ENCODE data around the gene OLAH. TPM values are rescaled to one million over a fixed set of nuclear protein-coding genes. Genes with fewer than 3 reads are reported as not detected.

The OLAH gene
- total and polyA plus RNA-seq, 4 donors, result 0.25 to 0.42 TPM; not detected in 2

DNA sequence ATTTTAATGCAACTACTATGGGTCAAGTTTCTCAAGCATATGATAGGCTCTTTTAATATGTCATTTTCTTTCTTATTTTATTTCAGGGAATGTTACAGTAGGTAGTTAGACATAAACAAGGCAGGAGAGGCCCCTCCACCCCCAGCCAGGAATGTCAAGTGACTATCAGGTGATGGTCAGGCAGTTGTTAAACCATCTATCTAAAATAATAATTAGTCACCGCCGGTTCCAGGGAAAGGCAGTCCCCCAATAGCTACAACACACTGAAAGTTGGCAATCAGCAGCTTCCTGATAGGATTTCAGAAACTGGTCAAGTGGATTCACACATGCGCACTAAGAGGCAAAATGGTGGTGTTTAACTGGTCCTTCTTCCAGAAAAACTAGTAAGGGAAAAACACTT, 9.3 kb downstream of the OLAH start (continued):
- TF ChIP-seq, protein P1, sequence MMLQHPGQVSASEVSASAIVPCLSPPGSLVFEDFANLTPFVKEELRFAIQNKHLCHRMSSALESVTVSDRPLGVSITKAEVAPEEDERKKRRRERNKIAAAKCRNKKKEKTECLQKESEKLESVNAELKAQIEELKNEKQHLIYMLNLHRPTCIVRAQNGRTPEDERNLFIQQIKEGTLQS (IDR thresholded peaks at IDR 0.05), result no peak
- TF ChIP-seq EGR1 (IDR thresholded peaks at IDR 0.05; ENCODE audit: low read depth in 2 of 2), result no peak

DNA sequence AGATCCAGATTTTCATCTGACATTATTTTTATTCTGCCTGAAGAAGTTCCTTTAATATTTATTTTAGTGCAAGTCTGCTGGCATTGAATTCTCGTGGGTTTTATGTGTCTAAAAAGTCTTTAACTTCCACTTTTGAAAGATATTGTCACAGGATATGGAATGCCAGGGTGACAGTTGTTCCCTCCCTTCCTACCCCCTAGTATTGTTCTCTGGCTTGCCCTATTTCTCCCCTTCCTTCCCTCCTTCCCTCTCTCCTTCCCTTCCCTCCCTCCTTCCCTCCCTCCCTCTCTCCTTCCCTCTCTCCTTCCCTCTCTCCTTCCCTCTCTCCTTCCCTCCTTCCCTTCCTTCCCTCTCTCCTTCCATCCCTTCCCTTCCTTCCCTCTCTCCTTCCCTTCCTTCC, 14.9 kb downstream of the OLAH start:
- TF ChIP-seq, protein P2, sequence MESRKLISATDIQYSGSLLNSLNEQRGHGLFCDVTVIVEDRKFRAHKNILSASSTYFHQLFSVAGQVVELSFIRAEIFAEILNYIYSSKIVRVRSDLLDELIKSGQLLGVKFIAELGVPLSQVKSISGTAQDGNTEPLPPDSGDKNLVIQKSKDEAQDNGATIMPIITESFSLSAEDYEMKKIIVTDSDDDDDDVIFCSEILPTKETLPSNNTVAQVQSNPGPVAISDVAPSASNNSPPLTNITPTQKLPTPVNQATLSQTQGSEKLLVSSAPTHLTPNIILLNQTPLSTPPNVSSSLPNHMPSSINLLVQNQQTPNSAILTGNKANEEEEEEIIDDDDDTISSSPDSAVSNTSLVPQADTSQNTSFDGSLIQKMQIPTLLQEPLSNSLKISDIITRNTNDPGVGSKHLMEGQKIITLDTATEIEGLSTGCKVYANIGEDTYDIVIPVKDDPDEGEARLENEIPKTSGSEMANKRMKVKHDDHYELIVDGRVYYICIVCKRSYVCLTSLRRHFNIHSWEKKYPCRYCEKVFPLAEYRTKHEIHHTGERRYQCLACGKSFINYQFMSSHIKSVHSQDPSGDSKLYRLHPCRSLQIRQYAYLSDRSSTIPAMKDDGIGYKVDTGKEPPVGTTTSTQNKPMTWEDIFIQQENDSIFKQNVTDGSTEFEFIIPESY (IDR thresholded peaks at IDR 0.05), result no peak
- TF ChIP-seq NR2F2 (IDR thresholded peaks at IDR 0.05) (no peak), FOXA1 (IDR thresholded peaks at IDR 0.05) (no peak), JUND (IDR thresholded peaks at IDR 0.05) (no peak), TAF1 (conservative IDR thresholded peaks at IDR 0.05) (no peak), RXRA (IDR thresholded peaks at IDR 0.05) (no peak), EGR1 (IDR thresholded peaks at IDR 0.05; ENCODE audit: low read depth in 2 of 2) (no peak), GABPA (IDR thresholded peaks at IDR 0.05 in 1 of 2, conservative IDR thresholded peaks at IDR 0.05 in 1 of 2) (no peak), HNF4G (IDR thresholded peaks at IDR 0.05) (no peak), RAD21 (IDR thresholded peaks at IDR 0.05) (no peak), YY1 (IDR thresholded peaks at IDR 0.05) (no peak)
- TF ChIP-seq, protein P3, sequence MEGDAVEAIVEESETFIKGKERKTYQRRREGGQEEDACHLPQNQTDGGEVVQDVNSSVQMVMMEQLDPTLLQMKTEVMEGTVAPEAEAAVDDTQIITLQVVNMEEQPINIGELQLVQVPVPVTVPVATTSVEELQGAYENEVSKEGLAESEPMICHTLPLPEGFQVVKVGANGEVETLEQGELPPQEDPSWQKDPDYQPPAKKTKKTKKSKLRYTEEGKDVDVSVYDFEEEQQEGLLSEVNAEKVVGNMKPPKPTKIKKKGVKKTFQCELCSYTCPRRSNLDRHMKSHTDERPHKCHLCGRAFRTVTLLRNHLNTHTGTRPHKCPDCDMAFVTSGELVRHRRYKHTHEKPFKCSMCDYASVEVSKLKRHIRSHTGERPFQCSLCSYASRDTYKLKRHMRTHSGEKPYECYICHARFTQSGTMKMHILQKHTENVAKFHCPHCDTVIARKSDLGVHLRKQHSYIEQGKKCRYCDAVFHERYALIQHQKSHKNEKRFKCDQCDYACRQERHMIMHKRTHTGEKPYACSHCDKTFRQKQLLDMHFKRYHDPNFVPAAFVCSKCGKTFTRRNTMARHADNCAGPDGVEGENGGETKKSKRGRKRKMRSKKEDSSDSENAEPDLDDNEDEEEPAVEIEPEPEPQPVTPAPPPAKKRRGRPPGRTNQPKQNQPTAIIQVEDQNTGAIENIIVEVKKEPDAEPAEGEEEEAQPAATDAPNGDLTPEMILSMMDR (IDR thresholded peaks at IDR 0.05; ENCODE audit: low read depth, low read length, missing input control), result no peak
- TF ChIP-seq, protein P4, sequence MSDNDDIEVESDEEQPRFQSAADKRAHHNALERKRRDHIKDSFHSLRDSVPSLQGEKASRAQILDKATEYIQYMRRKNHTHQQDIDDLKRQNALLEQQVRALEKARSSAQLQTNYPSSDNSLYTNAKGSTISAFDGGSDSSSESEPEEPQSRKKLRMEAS (IDR thresholded peaks at IDR 0.05), result no peak
- TF ChIP-seq, protein P5, sequence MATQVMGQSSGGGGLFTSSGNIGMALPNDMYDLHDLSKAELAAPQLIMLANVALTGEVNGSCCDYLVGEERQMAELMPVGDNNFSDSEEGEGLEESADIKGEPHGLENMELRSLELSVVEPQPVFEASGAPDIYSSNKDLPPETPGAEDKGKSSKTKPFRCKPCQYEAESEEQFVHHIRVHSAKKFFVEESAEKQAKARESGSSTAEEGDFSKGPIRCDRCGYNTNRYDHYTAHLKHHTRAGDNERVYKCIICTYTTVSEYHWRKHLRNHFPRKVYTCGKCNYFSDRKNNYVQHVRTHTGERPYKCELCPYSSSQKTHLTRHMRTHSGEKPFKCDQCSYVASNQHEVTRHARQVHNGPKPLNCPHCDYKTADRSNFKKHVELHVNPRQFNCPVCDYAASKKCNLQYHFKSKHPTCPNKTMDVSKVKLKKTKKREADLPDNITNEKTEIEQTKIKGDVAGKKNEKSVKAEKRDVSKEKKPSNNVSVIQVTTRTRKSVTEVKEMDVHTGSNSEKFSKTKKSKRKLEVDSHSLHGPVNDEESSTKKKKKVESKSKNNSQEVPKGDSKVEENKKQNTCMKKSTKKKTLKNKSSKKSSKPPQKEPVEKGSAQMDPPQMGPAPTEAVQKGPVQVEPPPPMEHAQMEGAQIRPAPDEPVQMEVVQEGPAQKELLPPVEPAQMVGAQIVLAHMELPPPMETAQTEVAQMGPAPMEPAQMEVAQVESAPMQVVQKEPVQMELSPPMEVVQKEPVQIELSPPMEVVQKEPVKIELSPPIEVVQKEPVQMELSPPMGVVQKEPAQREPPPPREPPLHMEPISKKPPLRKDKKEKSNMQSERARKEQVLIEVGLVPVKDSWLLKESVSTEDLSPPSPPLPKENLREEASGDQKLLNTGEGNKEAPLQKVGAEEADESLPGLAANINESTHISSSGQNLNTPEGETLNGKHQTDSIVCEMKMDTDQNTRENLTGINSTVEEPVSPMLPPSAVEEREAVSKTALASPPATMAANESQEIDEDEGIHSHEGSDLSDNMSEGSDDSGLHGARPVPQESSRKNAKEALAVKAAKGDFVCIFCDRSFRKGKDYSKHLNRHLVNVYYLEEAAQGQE (IDR thresholded peaks at IDR 0.05), result no peak
- Histone ChIP-seq H3K9ac (ENCODE audit: low read depth in 1 of 2, low read length in 2 of 2) (no peak overlapping the region), H3K9me3 (ENCODE audit: control insufficient read depth in 4 of 4, low read length in 3 of 4) (peaks cover 0 to 2% (median 0%) of the 10 kb centered on the region in 4 donors), H3K4me1 (ENCODE audit: control insufficient read depth in 4 of 4, insufficient read depth in 4 of 4, low read length in 3 of 4) (no peaks in the 10 kb centered on the region), H3K4me3 (ENCODE audit: low read depth in 1 of 3, low read length in 3 of 3) (no peak overlapping the region), H3K27me3 (ENCODE audit: control insufficient read depth in 4 of 4, insufficient read depth in 4 of 4, low read length in 3 of 4) (no peaks in the 10 kb centered on the region), H3K36me3 (ENCODE audit: control insufficient read depth in 4 of 4, insufficient read depth in 3 of 4, low read depth in 1 of 4, low read length in 3 of 4) (no peaks in the 10 kb centered on the region), H3K27ac (ENCODE audit: low read depth in 1 of 2, low read length in 2 of 2) (no peak overlapping the region)
- DNase-seq (ENCODE audit: low spot score), result no peak
- 73% methylated on average over 1 of the region's 1 CpG for whole genome bisulfite sequencing
